HL-60/S4 treated with retinoic acid at 250 ng/mL for 4 days and 3 days (cell line): ENCODE data around the gene LPP.
"Not testable (repeated sequence)": the region's sequence is repeated elsewhere in the genome, so short reads cannot be mapped to it uniquely, and the experiment has no call there.

Source experiments
- in situ Hi-C: fragments of 300-500 bp; cut with MboI; formaldehyde crosslinking; loops from 2 replicates; pipeline ENCODE4 v1.7.0; 2022; ENCODE audit warnings: low sequenced_read_pairs

LPP gene

DNA sequence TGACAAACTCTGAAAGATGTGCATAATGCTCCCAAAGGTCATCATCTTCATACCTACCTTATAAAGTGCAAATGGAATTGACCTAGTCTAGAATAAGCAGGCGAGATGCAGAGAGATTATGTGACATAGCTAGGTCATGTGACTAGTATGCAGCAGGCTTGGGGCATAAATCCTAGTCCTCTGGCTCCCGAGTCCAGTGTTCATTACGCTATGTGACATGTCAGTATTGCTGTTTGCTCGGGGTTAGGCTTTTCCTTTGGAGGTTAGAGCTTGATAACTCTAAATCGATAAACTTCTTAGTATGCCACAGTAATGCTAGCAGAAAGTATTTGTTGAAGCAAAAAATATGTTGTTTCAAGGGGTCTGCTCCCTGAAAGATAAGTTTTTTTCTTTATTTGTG lies 536.1 kb downstream of the LPP start:
- in situ Hi-C loops: no loop called here

DNA sequence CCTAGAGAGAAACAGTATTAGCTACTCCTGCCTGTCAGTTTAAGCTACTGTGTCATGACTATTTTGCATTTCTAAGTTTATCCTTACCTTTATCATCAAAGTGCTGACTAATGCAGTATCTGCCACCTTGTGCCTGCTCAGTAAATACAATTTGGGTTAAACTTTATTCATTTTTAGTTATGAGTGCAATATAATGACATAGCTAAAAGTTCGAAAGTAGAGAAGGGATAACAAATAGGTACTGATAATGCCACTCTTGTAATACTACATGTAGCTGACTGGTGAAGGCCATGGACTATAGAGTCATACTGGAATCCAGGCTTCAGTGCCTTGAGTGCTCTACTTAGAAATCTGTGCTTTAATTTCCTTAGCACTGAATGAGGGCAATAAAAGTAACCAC lies 537.0 kb downstream of the LPP start:
- in situ Hi-C loops: no loop called here

DNA sequence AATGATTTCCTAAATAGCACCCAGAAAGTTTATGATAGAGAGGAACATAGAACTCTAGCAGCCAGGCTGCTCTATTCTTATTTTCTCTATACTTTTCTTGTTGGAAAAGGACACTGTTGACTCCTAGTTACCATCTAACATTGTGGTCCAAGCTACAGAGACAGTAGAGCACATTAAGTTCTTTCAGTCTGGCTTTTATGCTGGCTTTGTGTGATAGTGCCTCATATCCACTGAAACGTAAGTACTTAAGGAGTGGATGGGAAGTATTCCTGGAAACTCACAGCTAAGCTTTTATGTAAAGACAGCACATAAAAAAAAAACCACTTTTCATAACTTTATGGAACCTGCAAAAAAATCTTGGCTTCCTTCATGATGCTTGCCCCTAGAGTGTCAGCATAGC lies 537.7 kb downstream of the LPP start:
- in situ Hi-C loops: no loop called here

DNA sequence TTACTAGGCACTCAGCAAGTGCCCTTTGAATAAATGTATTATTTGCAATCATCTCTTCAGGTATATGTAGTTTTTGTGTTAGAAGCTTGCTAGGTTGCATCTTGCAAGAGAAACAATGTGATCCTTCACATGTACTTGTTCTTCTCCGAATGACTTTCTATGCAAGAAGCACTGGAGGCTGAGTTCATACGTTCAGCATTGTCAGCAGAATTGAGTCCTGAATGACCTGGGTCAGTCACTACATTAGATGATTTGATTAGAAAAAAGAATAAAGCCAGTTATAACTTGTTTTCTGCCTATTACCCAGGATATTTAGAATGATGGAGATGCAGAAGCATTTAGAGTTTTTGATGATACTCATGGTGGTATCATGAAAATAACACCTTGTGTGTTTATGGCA lies 538.7 kb downstream of the LPP start:
- in situ Hi-C loops: no loop called here

DNA sequence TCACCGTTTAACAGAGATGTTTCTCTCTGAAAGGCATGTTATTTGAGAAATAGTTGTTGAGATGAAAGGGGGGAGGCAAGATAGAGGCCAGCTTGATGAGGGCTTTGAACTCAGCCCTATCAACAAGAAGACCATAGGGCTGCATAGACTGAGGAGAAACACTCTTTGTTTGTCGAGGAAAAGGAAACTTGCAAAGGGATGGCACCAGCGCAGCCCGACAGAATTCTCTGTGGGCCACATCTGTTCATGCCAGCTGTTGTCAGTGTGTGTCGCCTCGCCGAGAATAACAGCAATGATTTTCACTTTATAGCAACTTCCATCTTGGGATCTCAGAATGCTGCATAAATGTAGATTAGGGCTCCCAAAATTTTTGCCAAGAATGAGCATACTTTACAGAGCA lies 539.5 kb downstream of the LPP start:
- in situ Hi-C loops: no loop called here

DNA sequence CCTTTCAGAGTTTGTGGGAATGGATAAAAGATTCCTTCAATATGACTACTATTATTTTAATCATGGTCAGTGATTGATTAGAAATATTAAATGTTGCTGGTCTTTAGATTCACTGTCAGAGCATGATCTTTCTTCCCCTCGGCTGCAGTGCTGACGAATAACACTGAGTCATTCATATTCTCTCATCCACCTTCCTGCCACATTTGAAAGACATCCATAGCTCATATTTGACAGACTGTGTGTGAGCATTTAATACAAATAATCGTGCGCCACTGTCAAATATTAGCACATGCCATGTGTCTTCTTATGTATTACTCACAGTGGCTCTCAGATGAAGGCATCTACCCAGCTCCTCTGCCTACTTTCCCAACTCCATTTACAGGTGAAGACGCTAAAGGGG lies 541.3 kb downstream of the LPP start:
- in situ Hi-C loops: no loop called here

DNA sequence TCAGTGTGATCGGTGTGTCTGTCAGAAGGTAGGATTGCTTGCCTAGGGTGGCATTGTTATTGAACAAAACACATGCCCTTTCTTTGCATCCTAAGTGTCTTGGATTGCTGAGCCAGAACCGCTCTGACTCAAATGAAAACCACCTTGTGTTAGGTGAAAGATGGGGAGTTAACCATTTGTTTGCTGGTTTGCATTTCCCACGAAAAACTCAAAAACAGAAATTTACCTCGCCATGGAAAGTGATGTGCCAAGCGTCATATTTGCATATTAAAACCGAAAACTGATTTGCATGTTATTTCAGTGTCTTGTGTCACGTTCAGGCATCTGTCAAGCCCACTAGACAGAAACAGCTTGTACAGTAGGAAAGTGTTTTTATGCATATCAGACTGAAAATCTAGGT lies 543.2 kb downstream of the LPP start:
- in situ Hi-C loops: no loop called here

DNA sequence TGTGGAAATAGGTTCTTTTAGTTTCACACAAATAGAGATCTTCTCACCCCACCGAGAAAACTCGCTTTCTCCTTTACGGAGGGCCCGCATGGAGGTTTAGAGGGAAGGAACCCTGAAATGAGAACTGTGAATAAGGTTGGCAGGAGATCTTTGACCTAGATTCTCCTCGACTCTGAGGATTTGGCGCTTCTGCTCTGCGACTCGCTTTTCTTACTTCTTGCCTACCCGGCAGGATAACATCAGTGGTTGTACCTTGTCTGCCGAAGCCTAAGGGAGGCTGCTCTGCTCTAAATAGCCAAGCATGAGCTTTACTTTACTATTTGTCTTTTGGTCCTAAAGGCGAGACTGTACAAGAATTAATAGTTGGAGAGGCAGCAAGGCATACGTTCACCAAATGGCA lies 544.5 kb downstream of the LPP start:
- in situ Hi-C loops: no loop called here

DNA sequence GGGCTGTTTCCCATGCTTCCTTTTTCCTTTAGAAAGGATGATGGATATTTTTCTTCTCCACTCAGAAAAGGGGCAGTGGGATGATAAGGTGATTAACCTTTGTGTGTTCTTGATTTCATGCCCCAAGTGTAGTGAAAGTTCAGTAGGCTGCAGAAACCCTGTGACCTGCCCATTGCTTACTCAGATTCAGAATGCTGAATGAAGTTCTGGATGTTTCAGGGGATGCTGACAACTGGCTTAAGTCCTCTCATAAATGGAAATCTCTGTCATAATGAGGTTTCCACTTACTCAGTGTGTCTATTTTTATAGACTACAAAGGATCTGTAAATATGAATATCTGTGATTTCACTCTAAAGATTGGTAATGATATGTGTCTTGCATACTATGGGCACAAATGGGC lies 546.5 kb downstream of the LPP start:
- in situ Hi-C loops: no loop called here

DNA sequence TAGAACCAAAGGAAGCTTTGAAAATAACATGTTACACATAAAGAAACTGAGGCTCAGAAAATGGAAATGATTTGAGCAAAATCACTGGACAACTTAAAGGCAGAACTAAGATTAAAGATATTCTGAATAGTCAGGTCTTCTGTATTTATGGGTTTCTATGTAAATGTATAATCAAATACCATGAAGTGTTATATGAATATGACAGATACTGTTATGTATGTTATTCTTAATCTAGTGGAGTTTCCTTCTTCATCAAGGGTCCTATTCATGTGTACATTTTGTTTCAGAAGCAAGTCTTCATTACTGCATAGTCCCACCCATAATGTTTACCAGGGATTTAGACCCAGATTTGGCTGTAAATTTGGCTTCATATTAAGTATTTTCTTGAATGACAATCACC lies 547.0 kb downstream of the LPP start:
- in situ Hi-C loops: no loop called here

DNA sequence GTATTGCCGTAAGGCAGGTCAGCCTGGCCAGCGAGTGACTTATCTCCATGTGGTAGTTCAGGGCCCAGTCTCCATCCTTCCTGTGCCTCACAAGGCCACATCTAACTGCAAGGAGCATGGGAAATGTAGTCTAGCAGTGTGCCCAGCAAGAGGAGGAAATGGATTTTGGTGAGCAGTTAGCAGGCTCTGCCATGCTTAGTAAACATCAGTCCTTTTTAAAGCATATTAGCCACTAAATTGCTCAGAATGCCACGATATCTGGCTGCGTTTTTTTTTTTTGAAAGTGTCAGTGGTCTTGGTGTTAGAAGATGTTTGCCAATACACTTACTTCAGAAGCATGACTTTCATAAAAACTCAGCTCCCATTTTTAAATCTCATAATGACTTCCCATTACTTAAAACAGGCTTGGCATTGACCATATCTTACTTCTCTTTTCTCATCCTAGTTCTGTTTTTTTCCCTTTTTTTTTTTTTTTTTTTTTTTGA lies 547.6 kb downstream of the LPP start:
- in situ Hi-C loops: no loop called here

DNA sequence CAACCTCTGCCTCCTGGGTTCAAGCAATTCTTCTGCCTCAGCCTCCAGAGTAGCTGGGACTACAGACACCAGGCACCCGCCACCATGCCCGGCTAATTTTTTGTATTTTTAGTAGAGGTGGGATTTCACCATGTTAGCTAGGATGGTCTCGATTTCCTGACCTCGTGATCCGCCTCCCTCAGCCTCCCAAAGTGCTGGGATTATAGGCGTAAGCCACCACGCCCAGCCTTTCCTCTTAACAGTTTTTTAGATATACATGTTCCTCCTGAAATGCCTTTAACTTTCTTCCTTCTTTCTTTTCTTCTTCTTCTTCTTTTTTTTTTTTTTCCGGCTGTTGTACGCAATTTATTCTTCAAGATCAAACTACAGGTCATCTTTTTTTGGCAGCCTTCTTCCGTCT lies 548.1 kb downstream of the LPP start:
- in situ Hi-C loops: not testable (repeated sequence)

DNA sequence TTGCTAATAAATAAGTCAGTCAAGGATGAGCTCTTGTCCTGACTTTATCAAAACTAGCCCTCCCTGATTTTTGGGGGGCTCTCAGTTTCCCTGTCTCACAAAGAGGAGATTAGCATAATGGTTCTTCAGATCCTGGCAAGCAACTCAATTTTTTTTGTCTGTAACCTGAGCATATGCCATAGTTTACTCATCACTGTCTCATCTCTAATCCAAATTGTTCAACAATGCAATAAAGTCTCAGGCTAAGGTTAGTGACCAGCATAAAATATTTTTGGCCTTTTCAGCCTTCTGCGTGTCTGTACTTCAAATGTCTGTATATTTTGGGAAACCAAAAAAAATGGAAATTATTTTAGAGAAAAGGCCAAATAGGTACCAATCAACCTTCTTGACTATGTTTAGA lies 552.2 kb downstream of the LPP start:
- in situ Hi-C loops: no loop called here

DNA sequence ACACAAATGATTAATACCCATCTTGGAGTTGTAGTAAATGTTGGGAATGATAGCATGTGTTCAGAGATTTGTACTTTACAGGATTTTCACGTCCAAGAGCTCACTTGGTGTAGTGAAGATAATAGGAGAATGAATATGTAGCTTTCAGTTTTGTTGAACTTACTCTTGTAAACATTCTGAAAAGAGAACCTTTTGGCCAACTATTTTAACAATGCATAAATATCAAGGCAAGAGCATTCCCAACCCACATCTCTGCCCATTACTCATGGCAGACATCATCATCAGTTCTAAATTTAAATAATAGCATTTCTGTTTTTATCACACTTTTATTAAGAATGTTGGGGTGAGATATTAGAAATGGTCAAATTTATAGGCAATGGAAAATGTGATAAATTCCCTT lies 552.6 kb downstream of the LPP start:
- in situ Hi-C loops: no loop called here

DNA sequence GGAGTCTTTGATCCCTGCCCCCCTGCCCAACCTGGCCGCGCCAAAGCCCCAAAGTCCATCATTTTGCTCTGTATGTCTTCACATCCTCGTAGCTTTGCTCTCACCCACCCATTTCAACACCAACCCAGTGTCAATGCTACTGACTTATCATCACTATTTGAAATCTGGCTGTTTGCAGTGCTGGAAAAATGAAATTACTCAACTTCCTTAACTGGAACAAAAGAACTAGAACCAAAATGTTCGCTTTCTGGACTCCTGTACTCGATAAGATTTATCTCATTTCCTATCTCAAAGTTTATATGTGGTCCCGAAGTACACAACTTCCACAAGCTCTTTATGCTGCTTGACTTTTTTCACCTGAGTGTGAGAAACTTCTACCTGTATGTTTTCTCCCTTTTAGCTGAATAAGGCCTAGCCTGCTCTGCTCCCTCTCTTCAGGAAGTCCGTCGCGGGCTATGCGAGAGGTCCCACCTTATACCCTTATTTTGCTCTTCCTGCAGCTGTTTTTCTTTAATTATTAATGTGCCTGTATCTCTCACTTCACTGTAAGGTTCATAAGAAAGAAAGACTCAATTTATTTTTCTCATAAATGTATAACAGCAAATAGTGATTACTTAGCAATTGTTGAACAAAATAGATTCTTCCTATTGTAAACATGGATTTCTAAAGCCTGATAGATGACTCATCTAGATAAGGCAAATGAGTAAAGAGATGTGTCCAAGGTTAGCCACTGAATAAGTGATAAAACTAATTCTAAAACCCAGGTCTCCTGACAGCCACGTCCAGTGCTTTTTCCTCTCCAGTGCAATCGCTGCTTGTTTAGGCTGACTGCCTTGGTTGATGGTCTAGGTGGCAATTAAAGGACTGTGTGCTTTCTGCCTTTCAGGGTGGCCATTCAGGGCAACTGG lies 553.7 kb downstream of the LPP start:
- in situ Hi-C loops: no loop called here

DNA sequence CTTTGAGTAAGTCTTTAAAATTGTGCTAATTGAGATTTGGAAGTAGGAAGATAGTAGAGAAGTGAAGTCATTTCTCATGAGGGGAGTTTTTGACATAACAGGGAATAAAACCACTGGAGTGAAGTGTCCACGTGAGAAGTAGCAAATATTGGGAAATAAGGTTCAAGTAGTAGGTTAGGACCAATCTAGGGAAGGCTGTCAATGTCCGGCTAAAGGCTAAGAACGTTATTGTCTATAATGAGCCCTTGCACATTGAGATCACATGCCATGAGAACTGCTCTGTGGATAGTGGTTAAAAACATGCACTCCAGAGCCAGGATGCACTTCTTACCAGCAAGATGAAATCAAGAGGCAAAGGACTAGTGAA lies 557.9 kb downstream of the LPP start:
- in situ Hi-C loops: no loop called here

DNA sequence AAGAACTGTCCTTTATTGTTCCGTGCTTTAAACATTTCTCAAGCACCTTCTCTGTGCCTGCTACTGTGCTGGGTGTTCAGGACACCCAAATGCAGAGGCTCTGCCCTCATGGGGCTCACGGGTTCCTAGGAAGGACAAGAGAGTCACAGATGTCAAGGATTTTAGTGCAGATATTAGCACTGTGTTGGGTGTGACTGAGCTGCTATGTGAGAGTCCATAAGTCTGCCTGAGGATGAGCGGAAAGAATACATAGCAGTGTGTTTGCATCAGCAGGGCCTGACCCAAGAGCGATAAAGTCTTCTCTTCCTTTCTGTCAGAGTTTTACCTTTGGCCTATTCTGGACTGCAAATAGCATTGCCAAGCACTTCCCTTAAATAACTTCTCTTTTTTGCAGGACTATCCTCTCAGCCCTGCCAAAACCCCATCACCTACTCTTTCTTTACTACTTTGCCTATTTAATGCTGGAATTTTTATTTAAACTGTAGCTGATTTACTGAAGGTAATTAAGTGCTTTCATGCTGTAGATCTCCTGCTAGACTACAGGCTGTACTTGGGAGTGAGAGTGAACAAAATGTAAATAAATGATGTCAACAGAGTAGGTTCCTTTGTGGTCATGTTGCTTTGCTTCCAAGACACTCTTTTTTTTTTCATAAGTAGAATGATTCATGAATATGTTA lies 558.4 kb downstream of the LPP start:
- in situ Hi-C loops: no loop called here

DNA sequence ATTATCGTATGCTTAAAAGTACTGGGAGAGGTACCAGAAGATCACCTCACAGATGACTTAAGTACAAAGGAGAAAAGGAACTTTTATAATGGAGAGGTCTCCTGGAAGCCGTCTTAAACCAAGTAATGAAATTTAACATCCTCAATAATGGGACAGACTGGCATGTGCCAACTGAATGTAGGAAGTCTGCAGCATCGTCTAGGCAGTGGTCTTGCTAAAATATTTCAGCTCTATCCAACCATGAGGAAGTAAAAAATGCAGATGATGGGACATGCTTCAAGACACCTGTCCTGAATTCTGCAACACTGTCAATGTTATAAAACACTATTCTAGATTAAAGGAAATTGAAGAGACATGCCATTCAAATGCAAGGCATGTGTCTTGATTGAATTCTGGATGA lies 559.0 kb downstream of the LPP start:
- in situ Hi-C loops: no loop called here

DNA sequence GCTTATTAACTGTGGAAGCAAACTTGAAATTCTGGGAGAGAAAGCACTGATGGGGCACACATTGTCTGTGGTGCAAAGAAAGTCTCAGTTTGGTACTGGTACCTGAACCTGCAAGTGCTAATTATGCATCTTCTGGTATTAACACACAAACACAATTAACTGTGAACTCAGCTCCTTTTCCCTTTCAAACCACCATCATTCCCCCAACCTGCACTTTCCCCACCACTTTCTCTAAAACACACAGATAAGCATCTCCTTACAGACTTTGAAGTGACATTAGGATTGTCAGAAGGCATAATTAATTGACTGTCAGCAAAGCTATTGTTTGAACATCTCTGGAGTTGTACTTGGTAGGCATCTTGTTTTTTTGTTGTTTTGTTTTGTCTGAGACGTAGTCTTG lies 565.6 kb downstream of the LPP start:
- in situ Hi-C loops: no loop called here

DNA sequence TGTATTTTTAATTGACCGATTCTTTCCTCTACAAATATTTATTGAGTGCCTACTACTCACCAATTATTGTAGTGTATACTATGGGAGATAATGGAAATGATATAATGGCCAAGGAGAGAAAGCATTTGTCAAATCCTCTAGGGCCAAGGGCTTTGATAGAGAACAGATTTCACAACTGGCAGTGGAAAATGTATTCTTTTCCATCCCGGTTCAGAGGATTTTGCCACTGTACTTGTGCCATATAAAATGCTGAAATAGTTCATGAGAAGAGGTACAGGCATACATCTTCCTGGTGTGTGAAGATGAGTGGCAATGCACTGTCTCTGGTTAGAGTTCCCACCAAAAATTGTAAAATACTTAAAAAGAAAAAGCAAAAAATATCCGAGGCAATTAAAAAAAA lies 566.3 kb downstream of the LPP start:
- in situ Hi-C loops: no loop called here

DNA sequence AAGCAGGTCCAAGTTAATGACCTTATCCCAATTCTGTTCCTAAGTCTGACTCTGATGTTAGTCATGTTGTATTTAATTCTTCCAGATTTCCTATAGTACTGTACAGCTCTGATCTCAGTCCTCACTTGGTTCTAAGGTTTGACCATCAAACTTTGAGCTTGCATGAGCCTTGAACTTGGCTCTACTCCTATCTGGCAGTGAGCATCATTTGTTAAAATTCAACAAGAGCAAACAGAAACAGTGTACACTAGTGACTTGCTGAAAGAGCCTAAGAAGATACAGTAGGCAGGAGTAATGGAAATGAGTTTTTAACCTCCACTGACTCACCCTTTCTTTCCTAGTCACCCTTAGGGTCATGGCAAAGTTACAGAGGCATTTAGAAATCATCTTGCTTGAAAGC lies 566.7 kb downstream of the LPP start:
- in situ Hi-C loops: no loop called here

DNA sequence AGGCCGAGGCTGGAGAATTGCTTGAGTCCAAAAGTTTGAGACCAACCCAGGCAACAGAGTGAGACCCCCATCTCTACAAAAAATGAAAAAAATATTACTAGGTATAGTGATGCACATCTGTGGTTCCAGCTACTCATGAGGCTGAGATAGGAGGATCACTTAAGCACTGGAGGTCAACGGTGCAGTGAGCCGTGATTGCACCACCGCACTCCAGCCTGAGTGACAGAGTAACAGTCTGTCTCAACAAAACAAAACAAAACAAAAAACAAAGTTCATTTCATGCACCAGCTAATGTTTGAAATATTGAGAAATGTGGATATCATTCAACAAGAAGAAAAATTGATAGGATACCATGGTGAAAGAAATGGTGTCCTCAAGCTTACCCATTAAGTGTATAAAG lies 567.4 kb downstream of the LPP start:
- in situ Hi-C loops: no loop called here
